CD4-positive, alpha-beta T cell treated with Interleukin-1 beta for 1 hour (primary cell): ENCODE results near the gene MYCBP2.
"Not testable (repeated sequence)": the region's sequence is repeated elsewhere in the genome, so short reads cannot be mapped to it uniquely, and the experiment has no call there.

Experiments used
- DNase-seq, 2 donors: peaks; one replicate each; pipeline ENCODE4 v3.0.0-alpha.2; 2020 to 2022

Gene MYCBP2

GRCh38 chr13:77298426-77298825 is 28.5 kb downstream of the MYCBP2 start:
- DNase-seq: no peak

GRCh38 chr13:77291774-77292173 is 35.1 kb downstream of the MYCBP2 start:
- no peak for DNase-seq

- DNase-seq: no peak
These were observed 36.6 kb downstream of the MYCBP2 start for GRCh38 chr13:77290342-77290741.

DNA sequence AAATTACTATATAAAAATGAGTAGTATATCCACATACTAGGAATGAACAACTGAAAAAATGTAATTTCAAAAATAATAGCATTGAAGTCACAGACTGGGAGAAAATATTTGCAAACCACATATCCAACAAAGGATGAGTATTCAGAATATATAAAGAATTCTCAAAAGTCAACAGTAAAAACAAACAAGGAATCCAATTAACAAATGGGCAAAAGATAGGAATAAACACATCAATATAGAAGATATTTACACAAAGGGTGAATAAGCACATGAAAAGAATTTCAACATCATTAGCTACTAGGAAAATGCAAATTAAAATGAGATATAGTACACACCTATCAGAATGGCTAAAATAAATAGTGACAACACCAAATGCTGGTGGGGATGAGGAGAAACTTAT is 37.0 kb downstream of the MYCBP2 start:
- DNase-seq: no peak

DNA sequence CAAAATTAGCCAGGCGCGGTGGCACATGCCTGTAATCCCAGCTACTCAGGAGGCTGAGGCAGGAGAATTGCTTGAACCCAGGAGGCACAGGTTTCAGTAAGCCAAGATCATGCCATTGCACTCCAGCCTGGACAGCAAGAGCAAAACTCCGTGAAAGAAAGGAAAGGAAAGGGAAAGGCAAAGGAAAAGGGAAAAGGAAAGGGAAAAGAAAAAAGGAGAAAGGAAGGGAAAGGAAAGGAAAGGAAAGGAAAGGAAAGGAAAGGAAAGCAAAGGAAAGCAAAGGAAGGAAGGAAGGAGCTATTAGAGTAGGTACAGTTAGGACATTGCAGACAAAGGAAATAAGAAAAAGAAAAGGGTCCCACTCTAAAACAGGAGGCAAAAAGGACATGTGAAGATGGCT is 41.3 kb downstream of the MYCBP2 start:
- not testable (repeated sequence) for DNase-seq

GRCh38 chr13:77285098-77285497 is 41.8 kb downstream of the MYCBP2 start:
- DNase-seq: no peak

DNA sequence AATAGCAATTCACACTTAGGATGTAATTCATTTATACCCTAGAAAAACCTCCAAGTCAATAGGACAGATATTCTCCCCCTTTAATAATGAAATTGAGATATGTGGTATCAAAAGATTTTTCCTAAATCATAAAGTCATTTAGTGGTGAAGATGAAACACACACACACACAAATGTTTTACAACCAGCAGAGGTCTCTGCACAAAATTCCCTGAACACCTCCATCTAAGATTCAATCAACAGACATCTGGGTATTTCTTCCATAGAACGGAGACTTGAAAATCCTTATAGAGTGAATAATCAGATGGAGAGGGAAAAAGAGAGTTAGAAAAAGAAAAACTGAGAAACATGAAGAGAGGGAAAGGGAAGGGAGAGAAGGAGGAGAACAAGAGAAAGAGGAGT is 52.8 kb downstream of the MYCBP2 start:
- no peak for DNase-seq

DNA sequence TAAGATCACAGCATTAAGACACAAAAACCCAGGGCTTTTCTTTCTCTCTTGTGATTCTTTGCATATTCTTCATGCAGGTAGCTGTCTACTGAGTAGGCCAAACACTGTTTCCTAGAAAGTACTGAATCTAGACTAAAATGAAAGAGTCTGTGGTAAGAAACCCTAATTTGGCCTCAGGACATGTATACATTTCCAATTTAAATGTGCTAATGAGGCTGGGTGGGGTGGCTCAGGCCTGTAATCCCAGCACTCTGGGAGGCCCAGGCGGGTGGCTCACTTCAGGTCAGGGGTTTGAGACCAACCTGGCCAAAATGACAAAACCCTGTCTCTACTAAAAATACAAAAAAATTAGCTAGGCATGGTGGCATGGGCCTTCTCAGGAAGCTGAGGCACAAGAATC is 57.8 kb downstream of the MYCBP2 start:
- DNase-seq: no peak

GRCh38 chr13:77267362-77267761 is 59.5 kb downstream of the MYCBP2 start:
- DNase-seq: no peak

DNA sequence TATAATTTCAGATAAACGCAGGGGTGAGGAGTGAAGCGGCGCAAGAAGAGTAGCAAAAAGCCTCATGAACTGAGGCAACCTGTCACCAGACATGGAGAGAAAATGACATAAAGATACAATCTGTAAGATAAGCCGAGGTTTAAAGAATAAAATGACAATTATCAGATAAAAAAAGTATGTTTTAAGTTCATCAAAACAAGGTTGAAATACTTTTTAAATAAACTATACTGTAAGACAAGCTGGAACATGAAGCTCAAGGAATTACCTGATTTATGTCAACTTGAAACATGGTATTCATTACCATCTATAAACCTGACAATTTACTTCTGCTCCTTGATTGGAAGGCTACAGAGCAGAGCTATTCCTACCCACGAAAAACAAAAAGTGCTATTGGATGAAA is 61.6 kb downstream of the MYCBP2 start:
- DNase-seq: no peak

DNA sequence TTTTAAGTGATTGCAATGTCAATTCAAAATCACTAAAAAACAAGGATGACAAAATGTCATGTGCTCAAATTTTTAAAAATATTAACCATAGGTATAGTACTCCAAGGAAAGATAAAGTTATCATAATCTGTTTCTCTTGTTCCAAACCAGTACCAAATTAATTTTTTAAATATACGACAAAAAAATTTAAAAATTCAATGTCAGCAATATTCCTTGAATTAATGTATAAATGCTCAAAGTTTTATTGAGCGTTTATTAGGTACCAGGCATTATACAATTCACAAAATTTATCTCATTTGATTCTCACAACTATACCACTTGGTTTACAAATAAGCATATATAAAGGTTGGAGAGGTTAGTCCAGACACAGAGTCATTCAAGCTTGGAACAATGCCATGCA is 64.7 kb downstream of the MYCBP2 start:
- no peak for DNase-seq

- no peak for DNase-seq
These were observed 75.9 kb downstream of the MYCBP2 start for GRCh38 chr13:77250975-77251374.

- not testable (repeated sequence) for DNase-seq
These were observed 81.7 kb downstream of the MYCBP2 start for GRCh38 chr13:77245224-77245623.

DNA sequence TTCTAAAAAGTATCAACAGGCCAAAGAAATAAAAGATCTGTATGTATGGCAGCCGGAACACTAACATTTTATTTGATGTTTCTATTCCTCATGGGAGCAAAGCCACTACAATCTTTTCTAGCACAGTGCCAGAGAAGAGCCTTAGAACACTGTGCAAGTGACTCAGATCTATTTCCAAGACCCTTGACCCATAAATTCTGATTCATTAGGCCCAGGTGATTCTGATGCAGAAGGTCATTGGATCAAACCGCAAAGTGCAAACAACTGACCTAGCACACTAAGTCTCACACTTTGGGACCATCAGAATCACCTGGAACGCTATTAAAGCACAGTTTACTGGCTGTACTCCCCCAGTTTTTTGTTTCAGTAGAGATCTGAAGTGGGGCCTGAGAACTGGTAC is 87.6 kb downstream of the MYCBP2 start:
- DNase-seq: no peak

DNA sequence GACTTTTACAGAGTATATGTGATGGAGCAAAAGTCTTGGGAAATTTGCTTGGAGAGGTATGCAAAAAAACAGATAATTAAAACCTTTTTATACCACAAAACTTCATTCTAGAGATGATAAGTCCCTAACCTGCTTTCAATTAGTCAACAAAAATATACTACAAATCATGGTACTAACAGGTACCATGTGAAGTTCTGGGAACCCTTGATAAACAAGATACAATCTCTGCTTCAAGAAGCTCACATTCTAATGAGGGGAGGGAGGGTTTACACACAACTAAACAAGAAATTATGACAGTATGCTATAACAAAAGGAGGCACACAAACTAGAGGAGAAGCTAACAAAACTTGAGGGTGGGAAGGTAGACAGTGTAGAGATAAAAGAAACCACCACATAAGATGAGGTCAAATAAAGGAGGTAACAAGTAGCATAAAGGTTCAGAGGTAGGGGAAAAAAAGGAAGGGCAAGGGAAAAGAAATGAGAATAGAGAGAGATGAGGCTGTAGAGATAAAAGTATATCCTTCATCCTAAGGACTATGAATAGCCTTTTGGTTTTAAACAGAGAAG is 91.4 kb downstream of the MYCBP2 start:
- DNase-seq: no peak

GRCh38 chr13:77233159-77233558 is 93.7 kb downstream of the MYCBP2 start:
- no peak for DNase-seq

GRCh38 chr13:77230560-77230959 is 96.3 kb downstream of the MYCBP2 start:
- DNase-seq: no peak

- no peak for DNase-seq
These were observed 100.9 kb downstream of the MYCBP2 start for GRCh38 chr13:77225946-77226345.

GRCh38 chr13:77222909-77223308 is 104.0 kb downstream of the MYCBP2 start:
- DNase-seq: no peak

- DNase-seq: no peak
These were observed 104.7 kb downstream of the MYCBP2 start for GRCh38 chr13:77222000-77222690.

- no peak for DNase-seq
These were observed 107.5 kb downstream of the MYCBP2 start for GRCh38 chr13:77219401-77219800.

DNA sequence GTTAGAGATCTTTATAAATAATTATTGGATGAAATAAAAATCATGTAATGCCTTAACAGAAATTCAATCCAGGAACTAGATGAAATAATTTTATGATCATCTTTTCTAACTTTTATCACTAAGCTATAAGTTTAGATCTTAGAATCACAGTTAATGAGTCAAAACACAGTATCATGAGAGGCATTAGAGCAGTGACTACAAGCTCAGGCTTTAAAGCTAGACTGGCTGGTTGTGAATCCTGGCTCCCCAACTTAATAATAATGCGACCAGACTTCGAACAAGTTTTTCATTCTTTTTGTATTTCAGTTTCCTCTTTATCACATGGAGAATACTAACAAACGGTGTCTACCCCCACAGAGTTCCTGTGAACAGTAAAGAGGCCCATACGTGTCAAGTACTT is 108.6 kb downstream of the MYCBP2 start:
- no peak for DNase-seq

DNA sequence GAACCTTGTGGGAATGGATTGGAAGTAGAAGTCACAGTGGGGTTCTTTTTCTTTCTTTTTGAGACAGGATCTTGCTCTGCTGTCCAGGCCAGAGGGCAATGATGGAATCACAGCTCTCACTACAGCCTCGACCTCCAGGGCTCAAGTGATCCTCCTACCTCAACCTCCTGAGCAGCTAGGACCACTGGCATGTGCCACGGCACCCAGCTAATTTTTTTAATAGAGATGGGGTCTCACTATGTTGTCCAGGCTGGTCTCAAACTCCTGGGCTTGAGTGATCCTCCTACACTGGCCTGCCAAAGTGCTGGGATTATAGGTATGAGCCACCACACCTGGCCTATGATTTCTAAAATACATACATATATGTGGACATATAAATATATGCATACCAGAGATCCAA is 111.4 kb downstream of the MYCBP2 start:
- no peak for DNase-seq

DNA sequence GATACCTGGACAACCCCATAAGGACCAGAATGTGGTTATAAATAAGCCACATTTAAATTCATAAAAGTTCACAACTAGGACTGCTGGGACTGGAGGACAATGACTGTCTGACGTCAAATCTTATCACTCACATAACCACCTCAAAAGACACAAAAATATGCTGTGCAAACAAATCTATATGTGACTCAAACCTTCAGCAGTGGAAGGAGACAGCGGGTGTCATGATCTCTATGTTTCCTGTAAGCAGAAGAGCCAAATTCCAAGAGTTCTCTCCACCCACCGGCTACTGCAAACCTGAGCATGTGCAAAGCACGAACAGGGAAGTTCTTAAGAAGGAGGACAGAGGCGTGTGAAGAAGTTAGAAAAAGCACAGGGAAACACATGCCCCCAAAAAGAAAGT is 113.2 kb downstream of the MYCBP2 start:
- no peak for DNase-seq

DNA sequence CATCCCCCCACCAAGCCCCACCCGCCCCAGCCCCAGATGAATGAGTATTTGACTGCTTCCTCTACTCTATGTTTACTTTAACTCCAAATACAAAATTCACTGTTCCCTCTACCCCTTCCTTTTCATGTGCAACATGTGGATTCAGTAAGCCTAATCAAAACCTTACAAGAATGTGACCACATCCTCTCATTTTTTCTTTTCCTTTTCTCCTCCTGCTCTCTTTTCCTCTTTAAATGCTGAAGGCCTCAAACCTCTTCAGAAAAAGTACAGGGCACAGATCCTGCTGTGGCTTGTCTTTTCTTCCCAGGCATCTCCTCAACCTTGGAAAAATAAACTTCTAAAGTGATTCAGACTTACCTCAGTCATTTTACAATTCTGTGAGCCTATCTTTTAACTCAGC is 119.0 kb downstream of the MYCBP2 start:
- DNase-seq: no peak
